Natural killer cell treated with Interleukin-12 subunit alpha and Interleukin-12 subunit beta and Interleukin-15 and Interleukin-18, amount 100 ng/mL, for 72 hours (primary cell): ENCODE results near the gene CAMK1D. TPM values are rescaled to one million over a fixed set of nuclear protein-coding genes. Genes with fewer than 3 reads are reported as not detected.

Source experiments
- ATAC-seq, 2 donors: fragments of 150-1000 bp; cut with Tn5 transposase in 1 of 2; sonication (Bioruptor Pico), chemical (Tn5 transposase) in 1 of 2; 2 replicates each; pipeline ENCODE4 v1.10.0; 2021
- DNase-seq: peaks from one replicate; pipeline ENCODE4 v3.0.0; 2022; ENCODE audit warnings: low spot score
- H3K27ac Mint-ChIP-seq, 2 donors: 1 replicate in 1 of 2; 2 replicates in 1 of 2; pipeline ENCODE4 v1.8.0; 2022; ENCODE audit warnings: mixed read lengths in 2 of 2, mild to moderate bottlenecking in 1 of 2, moderate library complexity in 1 of 2
- H3K27me3 Mint-ChIP-seq, 2 donors: 1 replicate in 1 of 2; 2 replicates in 1 of 2; pipeline ENCODE4 v1.8.0; 2022; ENCODE audit warnings: mixed read lengths in 2 of 2
- H3K36me3 Mint-ChIP-seq: one replicate; pipeline ENCODE4 v1.8.0; 2022; ENCODE audit warnings: mixed read lengths
- H3K4me1 Mint-ChIP-seq, 2 donors: 1 replicate in 1 of 2; 2 replicates in 1 of 2; pipeline ENCODE4 v1.8.0; 2022; ENCODE audit warnings: low read depth in 2 of 2, mixed read lengths in 2 of 2, mild to moderate bottlenecking in 1 of 2
- H3K4me3 Mint-ChIP-seq: one replicate; pipeline ENCODE4 v1.8.0; 2022; ENCODE audit warnings: mixed read lengths
- H3K9me3 Mint-ChIP-seq: 2 replicates; pipeline ENCODE4 v1.8.0; 2022; ENCODE audit warnings: mixed read lengths
- total RNA-seq, 2 donors: library from RNA; stranded (reverse); gene quantifications; one replicate each; pipeline ENCODE4 v1.2.3, GENCODE V29; 2022

CAMK1D gene
- total RNA-seq, 2 donors from 2014 or later: 16.3 to 36.9 TPM

DNA sequence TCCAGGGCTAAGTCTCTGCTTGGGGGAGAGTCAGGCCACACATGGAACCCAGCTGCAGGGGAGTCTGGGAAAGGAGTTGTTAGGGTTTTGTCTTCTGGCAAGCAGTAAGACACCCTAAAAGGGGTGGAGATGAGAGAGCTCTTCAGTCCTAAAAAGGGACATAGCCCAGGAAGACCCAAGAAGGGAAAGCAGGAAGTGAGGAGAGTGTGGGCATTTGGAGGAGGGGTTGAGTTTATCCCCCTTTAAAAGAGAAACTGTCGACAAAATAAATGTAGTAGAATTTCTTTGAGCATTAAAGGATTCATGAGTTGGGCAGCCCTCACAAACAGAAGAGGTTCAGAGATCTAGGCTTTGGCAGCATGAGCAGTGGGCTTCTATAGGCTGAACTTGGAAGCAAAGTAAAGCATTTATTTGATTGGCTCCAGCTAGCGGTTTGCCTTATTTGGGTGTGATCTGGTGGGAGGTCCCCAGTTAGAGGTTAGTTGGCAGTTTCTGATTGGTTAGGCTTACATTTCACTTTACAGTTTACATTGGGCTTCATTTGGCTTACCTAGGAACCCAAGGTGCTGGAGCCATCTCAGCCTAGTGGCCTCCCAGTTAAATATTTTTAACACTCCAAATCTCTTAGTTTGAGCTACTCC is 246.7 kb downstream of the CAMK1D start:
- no peaks in the 10 kb centered on the region for H3K27me3 Mint-ChIP-seq

DNA sequence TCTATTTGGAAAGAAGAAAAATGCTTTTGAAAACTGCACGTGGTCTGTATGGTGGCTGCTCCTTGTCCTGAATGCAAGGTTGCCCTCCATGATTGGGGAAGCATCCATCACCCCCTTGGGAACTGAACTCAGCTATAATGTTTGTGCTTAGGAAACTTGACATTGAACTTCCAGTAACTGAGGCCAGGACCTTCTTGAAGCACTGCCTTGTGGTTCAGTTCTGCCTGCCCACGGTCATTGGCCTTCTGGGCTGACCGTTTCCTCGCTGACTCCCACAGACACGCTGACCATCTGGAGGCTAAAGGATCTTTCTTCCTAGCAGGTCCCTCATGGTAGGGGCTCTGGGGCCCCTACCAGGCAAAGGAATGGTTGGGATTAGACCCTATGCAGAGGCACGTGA is 247.8 kb downstream of the CAMK1D start:
- Mint-ChIP-seq H3K4me1 (peaks cover 36 to 53% of the 10 kb centered on the region in 2 donors), H3K36me3 (no peaks in the 10 kb centered on the region), H3K27me3 (no peaks in the 10 kb centered on the region), H3K27ac (peak overlapping the region in 1 of 2 donors; percentile 66), H3K4me3 (no peak overlapping the region), H3K9me3 (peaks cover 5% of the 10 kb centered on the region)
- ATAC-seq: no peak
- DNase-seq: no peak

More for the DNA sequence above, 246.7 kb downstream of the CAMK1D start:
- peak overlapping the region; percentile 24 to 84 for H3K27ac Mint-ChIP-seq
- ATAC-seq (no peak), DNase-seq (no peak)
- H3K4me3 Mint-ChIP-seq: no peak overlapping the region
- peaks cover 35 to 57% of the 10 kb centered on the region in 2 donors for H3K4me1 Mint-ChIP-seq
- H3K9me3 Mint-ChIP-seq: peaks cover 5% of the 10 kb centered on the region
- no peaks in the 10 kb centered on the region for H3K36me3 Mint-ChIP-seq

DNA sequence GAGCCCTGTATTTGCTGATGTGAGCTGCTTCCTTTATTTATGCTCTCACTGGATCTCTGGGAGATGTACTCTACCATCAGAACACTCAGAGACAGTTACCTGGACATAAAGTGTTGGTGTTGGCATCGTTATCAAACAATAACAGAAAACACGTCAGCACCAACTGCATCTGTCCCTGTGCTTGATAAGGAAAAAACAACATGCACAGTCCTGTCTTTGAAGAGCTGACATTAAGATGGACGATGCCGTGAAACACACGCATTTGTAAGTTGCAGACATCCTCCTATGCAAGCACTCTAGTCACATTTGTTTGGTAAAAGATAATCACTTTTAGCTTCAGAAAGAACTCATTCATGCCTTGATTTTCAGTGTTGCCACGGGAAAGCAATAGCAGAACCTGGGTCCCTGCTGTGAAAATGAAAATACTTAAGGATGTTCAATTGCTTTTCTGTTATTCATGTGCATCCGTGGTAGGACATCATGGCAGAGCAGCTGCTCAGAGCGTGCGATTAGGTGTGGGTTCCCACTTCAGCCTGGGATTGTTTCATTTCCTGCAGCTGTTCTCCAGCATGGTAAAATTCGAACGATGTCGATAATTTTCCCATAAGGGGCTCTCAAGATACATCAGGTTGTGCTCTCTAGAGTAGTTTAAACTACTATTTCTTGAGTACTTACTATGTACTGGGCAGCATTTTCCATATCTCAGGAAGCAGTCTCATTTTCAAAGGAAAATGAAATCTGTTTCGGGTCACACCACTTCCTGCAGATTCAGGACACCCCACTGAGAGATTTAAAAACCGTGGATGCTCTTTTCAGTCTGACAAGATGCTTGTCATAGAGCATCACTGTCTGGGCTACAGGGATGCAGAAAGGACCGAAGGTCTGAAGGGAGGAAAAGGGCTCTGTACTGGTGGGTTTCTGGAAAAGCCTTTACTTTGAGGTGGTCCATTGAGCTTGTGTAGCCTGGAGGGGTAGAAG is 248.7 kb downstream of the CAMK1D start:
- no peak for ATAC-seq
- H3K4me3 Mint-ChIP-seq: no peak overlapping the region

DNA sequence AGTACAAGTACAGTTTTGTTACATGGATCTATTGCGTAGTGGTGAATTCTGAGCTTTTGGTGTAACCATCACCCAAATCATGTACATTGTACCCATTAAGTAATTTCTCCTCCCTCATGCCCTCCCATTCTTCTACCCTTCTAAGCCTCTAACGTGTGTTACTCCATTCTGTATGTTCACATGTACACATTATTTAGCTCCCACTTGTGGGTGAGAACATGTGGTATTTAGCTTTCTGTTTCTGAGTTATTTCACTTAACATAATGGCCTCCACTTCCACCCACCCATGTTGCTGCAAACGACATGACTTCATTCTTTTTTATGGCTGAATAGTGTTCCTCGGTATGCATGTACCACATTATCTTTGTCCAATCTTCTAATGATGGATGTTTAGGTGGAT is 251.3 kb downstream of the CAMK1D start:
- Mint-ChIP-seq H3K36me3 (no peaks in the 10 kb centered on the region), H3K4me1 (peaks cover 20 to 34% of the 10 kb centered on the region in 2 donors), H3K27me3 (no peaks in the 10 kb centered on the region), H3K4me3 (no peak overlapping the region), H3K9me3 (peaks cover 3% of the 10 kb centered on the region), H3K27ac (peak overlapping the region in 1 of 2 donors; percentile 63)
- ATAC-seq (peak; percentile 56 to 80), DNase-seq (no peak)

More for the DNA sequence above, 248.7 kb downstream of the CAMK1D start:
- no peak for DNase-seq
- peaks cover 36 to 50% of the 10 kb centered on the region in 2 donors for H3K4me1 Mint-ChIP-seq
- no peaks in the 10 kb centered on the region for H3K27me3 Mint-ChIP-seq
- H3K27ac Mint-ChIP-seq: peak overlapping the region in 1 of 2 donors; percentile 66
- no peaks in the 10 kb centered on the region for H3K36me3 Mint-ChIP-seq
- peaks cover 5% of the 10 kb centered on the region for H3K9me3 Mint-ChIP-seq

DNA sequence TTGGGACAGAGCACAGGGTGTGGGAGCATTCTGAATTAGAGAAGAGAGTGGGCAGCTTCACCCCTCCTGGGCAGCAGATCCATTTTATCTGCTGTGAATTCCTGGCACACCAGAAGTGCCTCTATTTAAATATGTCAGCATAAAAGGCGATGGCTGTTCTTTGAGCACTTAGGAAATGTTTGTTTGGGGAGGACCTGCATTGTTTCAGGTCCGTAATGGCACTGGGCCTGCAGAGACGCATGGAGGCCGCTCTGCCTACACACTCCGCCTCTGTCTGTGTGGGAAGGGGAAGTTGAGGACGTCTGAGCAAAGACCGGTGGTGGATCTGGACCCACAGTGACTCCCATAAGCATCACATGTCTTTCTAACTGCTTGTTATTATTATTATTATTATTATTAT is 253.2 kb downstream of the CAMK1D start:
- H3K27ac Mint-ChIP-seq: peak overlapping the region in 1 of 2 donors; percentile 11
- no peaks in the 10 kb centered on the region for H3K36me3 Mint-ChIP-seq
- H3K4me3 Mint-ChIP-seq: no peak overlapping the region
- no peaks in the 10 kb centered on the region for H3K27me3 Mint-ChIP-seq
- H3K9me3 Mint-ChIP-seq: peaks cover 3% of the 10 kb centered on the region
- peaks cover 20 to 32% of the 10 kb centered on the region in 2 donors for H3K4me1 Mint-ChIP-seq
- DNase-seq (no peak), ATAC-seq (no peak)

DNA sequence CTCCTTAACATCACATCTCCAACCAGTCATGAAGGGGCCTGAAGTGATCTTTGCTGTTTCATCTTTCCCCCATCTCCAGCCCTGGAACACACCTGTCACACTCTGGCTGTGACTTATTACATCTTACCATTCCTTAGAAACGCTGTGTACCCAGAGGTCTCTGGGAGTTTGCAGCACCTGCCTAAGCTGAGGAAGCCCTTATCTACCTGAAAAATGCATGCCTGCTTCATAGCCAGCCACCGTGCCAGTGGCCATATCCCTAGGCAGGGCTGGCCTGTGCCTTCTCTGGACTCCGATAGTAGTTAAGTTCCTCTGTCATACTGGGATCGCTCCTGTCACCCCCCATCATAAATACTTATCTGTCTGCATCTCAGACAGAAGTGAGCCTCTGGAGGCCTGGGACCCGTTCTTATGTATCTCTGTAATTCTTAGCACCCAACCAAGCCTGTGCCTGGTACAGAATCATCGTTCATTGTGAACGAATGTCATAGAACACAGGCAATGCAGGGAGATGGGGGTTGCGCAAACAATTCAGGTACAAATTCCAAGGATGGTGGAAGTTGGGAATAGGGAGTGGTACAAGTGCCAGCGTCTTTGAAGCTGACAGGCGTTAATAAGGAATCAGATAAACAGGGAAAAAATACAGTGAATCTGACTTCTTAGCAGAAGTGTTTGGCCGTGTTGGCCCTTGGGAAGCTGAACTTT is 254.6 kb downstream of the CAMK1D start:
- Mint-ChIP-seq H3K27ac (no peak overlapping the region), H3K9me3 (peaks cover 3% of the 10 kb centered on the region), H3K4me1 (peaks cover 18 to 25% of the 10 kb centered on the region in 2 donors), H3K4me3 (no peak overlapping the region), H3K27me3 (no peaks in the 10 kb centered on the region), H3K36me3 (no peaks in the 10 kb centered on the region)
- no peak for DNase-seq
- no peak for ATAC-seq

DNA sequence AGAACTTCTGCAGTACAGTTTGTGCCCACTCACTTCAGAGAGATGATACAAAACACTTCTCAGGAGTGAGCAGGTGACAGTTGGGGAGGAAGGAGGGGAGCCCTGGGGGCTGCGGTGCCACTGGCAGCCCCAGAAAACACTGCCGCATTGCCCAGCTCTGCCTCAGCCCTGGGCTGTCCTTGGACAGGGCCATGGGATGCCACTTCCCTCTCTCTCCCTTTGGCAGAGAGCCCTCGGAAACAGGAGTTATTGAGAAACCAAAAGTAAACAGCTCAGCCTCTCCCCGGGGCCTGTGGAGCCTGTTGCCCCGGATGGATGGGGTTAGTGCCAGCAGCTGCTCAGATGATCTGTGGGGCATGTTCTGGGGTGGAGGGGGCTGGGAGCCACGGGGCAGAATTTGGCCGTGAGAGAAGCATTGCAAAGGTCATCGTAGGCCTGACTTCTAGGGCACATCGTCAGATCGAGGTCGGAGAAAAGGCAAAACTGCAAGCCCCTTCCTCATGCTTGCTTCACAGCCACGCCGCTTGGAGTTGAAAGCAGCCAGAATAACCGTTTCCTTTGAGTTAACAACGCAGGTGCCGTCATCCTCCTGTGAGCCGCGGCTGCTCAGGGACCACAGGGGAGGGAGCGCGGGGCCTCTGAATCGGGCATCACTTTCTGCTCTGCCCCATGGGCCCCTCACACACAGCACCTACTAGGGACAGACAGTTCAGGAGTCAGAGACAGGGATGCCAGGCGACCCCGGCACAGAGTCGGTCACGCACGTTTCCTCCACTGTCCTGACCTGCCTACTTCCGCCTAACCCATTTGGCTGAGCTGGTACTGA is 256.4 kb downstream of the CAMK1D start:
- Mint-ChIP-seq H3K4me1 (peaks cover 18 to 20% of the 10 kb centered on the region in 2 donors), H3K36me3 (no peaks in the 10 kb centered on the region), H3K27ac (peak overlapping the region; percentile 49 to 84), H3K27me3 (no peaks in the 10 kb centered on the region), H3K9me3 (peaks cover 2% of the 10 kb centered on the region), H3K4me3 (peak overlapping the region; percentile 51)
- ATAC-seq: peak; percentile 80 to 86
- no peak for DNase-seq

DNA sequence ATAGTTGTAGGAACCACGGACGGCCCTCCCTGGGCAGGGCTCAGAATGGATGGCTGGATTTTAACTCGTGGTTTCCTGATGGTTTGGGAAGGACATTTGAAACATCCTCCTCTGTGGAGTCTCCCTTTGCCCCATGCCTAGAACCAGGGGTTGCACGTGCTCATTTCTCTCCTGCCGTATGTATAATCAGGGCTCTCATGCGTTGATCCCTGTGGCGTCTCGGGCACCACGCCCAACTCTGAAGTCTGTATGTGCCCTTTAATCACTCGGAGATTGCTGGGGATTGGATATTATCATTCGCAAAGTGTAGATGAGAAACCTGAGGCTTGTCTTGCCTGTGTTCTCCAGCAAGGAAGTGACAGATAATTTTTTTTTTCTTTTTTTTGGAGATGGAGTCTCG is 257.1 kb downstream of the CAMK1D start:
- no peaks in the 10 kb centered on the region for H3K36me3 Mint-ChIP-seq
- no peak for DNase-seq
- H3K4me1 Mint-ChIP-seq: peaks cover 14 to 18% of the 10 kb centered on the region in 2 donors
- ATAC-seq: no peak
- H3K9me3 Mint-ChIP-seq: no peaks in the 10 kb centered on the region
- H3K4me3 Mint-ChIP-seq: peak overlapping the region; percentile 51
- peak overlapping the region; percentile 49 to 84 for H3K27ac Mint-ChIP-seq
- no peaks in the 10 kb centered on the region for H3K27me3 Mint-ChIP-seq

DNA sequence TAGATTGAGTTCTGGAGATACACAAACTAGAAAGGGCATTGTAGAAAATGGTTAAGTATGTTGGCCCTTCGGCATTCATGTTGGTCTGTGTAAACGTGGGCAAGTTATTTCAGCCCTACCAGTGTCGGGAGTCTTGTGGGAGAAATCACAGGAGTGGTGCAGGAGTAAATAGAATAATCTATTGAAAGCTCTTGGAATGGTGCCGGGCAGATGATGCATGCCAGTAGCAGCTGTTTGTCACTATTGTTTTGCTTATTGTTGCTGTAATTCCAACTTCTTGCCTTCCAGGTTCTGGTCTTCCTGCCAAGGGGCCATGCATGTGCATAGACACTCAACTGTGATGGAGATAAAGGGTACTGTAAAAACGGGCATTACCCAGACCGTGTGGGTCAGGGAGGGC is 259.4 kb downstream of the CAMK1D start:
- no peak for ATAC-seq
- DNase-seq: no peak

DNA sequence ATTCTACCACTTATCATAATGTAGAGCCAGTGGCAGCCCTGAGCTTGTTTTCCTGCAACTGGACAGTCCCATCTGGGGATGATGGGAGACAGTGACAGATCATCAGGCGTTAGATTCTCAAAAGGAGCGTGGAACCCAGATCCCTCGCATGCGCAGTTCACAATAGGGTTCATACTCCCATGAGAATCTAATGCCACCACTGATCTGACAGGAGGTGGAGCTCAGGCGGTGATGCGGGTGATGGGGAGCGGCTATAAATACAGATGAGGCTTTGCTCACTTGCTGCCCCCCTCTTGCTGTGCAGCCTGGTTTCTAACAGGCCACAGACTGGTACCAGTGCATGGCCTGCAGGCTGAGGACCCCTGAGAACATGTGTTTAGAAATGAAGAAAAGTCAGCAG is 260.1 kb downstream of the CAMK1D start:
- Mint-ChIP-seq H3K27ac (peak overlapping the region in 1 of 2 donors; percentile 46), H3K4me3 (no peak overlapping the region), H3K4me1 (peaks cover 14 to 18% of the 10 kb centered on the region in 2 donors), H3K27me3 (no peaks in the 10 kb centered on the region), H3K9me3 (no peaks in the 10 kb centered on the region), H3K36me3 (no peaks in the 10 kb centered on the region)
- DNase-seq (no peak), ATAC-seq (no peak)

More for the DNA sequence above, 259.4 kb downstream of the CAMK1D start:
- Mint-ChIP-seq H3K4me3 (no peak overlapping the region), H3K27me3 (no peaks in the 10 kb centered on the region), H3K36me3 (no peaks in the 10 kb centered on the region), H3K27ac (no peak overlapping the region), H3K9me3 (no peaks in the 10 kb centered on the region), H3K4me1 (peaks cover 14 to 18% of the 10 kb centered on the region in 2 donors)

DNA sequence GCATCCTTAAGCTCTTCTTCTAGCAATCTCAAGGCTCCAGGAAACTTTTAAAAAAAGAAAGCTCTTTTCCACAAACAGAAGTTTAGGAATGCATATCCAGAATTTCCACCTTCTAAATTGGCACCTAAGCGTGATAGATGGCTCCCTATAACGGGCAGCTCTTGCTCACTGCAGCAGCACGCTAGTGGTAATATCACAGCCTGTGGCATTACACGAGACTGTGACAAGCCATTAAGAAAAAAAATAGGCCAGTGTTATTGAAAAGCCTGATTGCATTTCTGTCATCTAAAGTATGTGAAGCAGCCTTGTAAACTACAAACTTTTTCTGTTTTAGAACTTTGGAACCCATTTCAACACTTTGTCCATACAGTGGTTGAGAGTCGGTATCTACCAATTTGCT is 263.8 kb downstream of the CAMK1D start:
- Mint-ChIP-seq H3K4me1 (peaks cover 9 to 10% of the 10 kb centered on the region in 2 donors), H3K4me3 (no peak overlapping the region), H3K27ac (no peak overlapping the region), H3K9me3 (no peaks in the 10 kb centered on the region), H3K27me3 (no peaks in the 10 kb centered on the region), H3K36me3 (no peaks in the 10 kb centered on the region)
- DNase-seq: no peak
- ATAC-seq: no peak

DNA sequence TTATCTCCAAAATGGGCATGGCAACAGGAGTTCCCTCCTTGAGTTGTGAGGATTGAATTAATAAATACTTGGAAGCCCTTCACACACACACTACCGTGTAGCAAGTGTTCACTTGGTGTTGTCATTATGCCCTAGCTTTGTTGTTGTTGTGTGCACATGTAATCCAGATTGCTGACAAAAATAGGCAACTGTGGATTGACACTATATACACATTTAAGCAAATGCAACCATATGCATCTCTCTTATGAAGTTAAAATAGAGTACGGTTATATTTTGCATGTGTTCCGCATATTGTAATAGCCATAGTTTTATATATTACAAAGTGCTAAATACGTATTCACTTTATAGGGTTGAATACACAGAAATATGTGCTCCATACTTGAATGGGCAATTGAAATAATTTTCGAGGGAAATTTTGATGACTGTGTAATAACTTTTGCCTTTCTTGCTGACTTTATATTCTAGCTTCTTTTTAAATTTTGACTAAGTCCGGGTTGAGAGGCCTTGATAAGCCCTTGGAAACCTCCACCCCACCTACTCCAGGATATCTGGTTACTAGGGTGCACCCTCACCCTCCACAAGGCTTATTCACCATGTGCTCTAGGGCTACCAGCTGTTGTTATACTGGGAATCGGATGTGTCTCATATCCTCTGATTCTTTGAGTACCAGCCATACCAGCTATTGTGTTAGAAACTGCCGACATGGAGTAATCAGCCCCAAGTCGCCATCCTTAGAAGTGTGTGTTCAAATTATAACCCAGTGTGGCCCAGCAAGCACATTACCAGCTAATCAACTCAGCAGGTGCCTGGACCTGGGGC is 265.0 kb downstream of the CAMK1D start:
- ATAC-seq (no peak), DNase-seq (no peak)
- no peaks in the 10 kb centered on the region for H3K9me3 Mint-ChIP-seq
- H3K36me3 Mint-ChIP-seq: no peaks in the 10 kb centered on the region
- peaks cover 9 to 11% of the 10 kb centered on the region in 2 donors for H3K4me1 Mint-ChIP-seq
- no peak overlapping the region for H3K4me3 Mint-ChIP-seq
- H3K27ac Mint-ChIP-seq: no peak overlapping the region
- H3K27me3 Mint-ChIP-seq: no peaks in the 10 kb centered on the region
